ENCODE data around the gene TBCK.

- TF ChIP-seq CTCF (conservative IDR thresholded peaks at IDR 0.05), result no peak
- no peak for TF ChIP-seq ZFX (IDR thresholded peaks at IDR 0.05)
These were observed 29.4 kb downstream of the TBCK start for GRCh38 chr4:106286611-106287010.
